ENCODE measurements around the gene ARHGEF40. TPM values are rescaled to one million over a fixed set of nuclear protein-coding genes. Genes with fewer than 3 reads are reported as not detected.

ARHGEF40 gene
- total RNA-seq, 1 experiment from 2014 or later: 2.7 TPM

DNA sequence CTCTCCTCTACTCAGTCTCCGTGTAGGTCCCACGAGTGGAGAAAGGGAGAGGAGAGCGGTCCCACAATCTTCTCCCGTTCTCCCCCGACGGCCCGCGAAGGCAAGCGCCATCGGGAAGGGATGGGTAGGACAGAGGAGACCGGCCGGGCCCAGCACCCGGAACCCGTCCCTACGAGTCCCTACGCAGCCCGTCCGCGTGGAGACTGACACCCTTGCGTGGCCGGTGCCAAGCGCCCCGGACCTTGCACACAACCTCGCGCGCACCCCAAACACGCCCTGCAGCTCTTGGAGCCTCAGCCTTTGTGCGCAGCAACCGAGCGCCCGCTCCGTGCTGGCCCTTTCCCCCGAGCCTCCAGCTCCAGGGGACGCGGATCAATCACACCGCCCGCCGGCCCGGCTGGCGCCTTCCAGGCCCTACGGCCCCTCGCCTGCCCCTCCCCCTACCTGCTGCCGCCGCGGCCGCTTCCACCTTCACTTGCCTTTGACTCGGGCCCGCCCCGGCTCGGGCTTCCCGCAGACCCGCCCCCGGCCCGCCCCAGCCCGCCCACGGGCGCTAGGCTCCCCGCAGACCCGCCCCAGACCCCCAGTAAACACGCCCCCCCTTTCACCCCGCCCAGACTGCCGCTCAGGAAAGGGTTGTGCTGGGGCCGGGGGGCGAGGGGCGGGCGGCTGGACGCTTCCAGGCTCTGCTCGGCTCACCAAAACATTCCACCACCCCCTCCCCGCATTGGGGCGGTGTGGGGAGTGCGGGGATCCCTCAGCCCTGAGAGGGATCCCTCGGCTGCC, 45.3 kb upstream of the ARHGEF40 start, which contains the start of gene NDRG2:
NDRG2 (minus strand) TSS at position 477 of the 786 bp plus-strand sequence. CDS start 1,746 bp downstream, outside the sequence.
- H3K9me2 ChIP-seq (replicated peaks; ENCODE audit: low read length): no peaks in the 10 kb centered on the region
- no peak within 1 kb of the TSS for H3K27ac ChIP-seq (ENCODE audit: low read length)
- ATAC-seq: peak; percentile 37; the same call in 1 of the 2 replicates
- no TSS peak for BruUV-seq (replicated peaks)
- H3K4me1 ChIP-seq (ENCODE audit: insufficient read depth, low read length): 0 out of 2 replicates have a peak, but pooled peaks cover 4% of the 10 kb centered on the region
- ChIA-PET CTCF (no interaction called here), POLR2A (ENCODE audit: unreplicated experiment) (no interaction called here)
- H3F3A ChIP-seq (ENCODE audit: low read length, unreplicated experiment): no peaks in the 10 kb centered on the region
- peak within 1 kb of the TSS; percentile 79 for H3K4me2 ChIP-seq (ENCODE audit: low read length)
- H3K36me3 ChIP-seq (ENCODE audit: low read depth, low read length): no peaks in the 10 kb centered on the region
- intact Hi-C loops (cut with micrococcal nuclease): no loop called here
- H3K79me2 ChIP-seq (ENCODE audit: low read length): no peaks in the 10 kb centered on the region
- H3K4me3 ChIP-seq (ENCODE audit: low read length): peak within 1 kb of the TSS; percentile 58
- TF ChIP-seq, protein P1, sequence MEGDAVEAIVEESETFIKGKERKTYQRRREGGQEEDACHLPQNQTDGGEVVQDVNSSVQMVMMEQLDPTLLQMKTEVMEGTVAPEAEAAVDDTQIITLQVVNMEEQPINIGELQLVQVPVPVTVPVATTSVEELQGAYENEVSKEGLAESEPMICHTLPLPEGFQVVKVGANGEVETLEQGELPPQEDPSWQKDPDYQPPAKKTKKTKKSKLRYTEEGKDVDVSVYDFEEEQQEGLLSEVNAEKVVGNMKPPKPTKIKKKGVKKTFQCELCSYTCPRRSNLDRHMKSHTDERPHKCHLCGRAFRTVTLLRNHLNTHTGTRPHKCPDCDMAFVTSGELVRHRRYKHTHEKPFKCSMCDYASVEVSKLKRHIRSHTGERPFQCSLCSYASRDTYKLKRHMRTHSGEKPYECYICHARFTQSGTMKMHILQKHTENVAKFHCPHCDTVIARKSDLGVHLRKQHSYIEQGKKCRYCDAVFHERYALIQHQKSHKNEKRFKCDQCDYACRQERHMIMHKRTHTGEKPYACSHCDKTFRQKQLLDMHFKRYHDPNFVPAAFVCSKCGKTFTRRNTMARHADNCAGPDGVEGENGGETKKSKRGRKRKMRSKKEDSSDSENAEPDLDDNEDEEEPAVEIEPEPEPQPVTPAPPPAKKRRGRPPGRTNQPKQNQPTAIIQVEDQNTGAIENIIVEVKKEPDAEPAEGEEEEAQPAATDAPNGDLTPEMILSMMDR (conservative IDR thresholded peaks at IDR 0.05; ENCODE audit: low read depth, low read length): no peak
- TF ChIP-seq EZH2 (IDR thresholded peaks at IDR 0.05; ENCODE audit: low read length, unreplicated experiment): no peak
- no peak for TF ChIP-seq EZH2phosphoT487 (IDR thresholded peaks at IDR 0.05; ENCODE audit: borderline replicate concordance, low read length)
- H3K27me3 ChIP-seq (ENCODE audit: low read length): peaks cover 66% of the 10 kb centered on the region
- no peaks in the 10 kb centered on the region for H3K9me3 ChIP-seq (ENCODE audit: low read length)
- H2AFZ ChIP-seq (ENCODE audit: low read length): peak within 1 kb of the TSS; percentile 61; the same call in 1 of the 2 replicates
- no peak for DNase-seq
- no peaks in the 10 kb centered on the region for H4K20me1 ChIP-seq (ENCODE audit: low read length)
- H3K9ac ChIP-seq (ENCODE audit: low read length): no peak within 1 kb of the TSS

DNA sequence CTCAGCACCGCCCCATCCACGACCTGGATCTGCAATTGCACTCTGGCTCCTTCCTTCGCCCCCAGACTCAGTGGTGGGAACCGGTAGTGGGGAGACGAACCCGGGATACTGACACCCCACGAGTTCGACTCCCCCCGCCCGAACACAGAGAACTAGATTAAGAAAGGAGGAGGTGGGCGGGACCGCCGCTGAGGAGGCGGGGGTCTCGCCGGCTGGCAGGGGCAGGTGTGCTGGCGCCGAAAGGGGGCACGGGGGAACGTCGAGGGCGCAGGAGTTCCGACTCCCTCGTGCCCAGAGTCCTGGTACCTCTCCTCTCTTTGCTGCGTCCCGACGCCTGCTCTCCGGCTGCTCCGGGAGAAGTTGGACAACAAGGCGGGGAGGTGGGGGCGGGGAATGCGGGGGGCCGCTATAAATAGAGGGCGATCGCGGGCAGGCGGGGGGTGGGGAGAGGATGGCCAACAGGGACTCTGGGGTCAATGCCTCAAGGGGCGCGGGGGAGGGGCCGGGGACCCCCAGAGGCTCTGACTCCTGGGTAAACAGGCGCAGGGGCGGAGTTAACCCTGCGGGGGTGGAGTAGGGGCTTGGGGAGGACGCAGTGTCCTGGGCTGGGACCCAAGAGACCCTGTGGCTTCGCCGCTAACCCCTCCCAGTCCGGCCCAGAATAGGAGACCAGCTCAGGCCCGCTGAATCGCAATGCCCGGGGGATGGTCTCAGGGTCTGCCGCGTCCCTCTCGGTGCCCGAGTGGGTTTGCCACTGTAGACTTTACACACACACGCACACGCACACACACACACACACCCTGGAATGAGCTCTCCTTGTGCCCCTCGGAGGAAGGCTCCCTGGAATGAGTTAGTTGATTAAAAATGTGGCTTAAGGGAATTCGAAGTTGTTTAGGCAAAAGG, 44.5 kb upstream of the ARHGEF40 start:
- BruUV-seq (replicated peaks): no TSS peak

More for the DNA sequence above, 44.5 kb upstream of the ARHGEF40 start:
- TF ChIP-seq EZH2phosphoT487 (IDR thresholded peaks at IDR 0.05; ENCODE audit: borderline replicate concordance, low read length) (no peak), EZH2 (IDR thresholded peaks at IDR 0.05; ENCODE audit: low read length, unreplicated experiment) (no peak)
- TF ChIP-seq, protein P1 (conservative IDR thresholded peaks at IDR 0.05; ENCODE audit: low read depth, low read length): no peak
- Histone ChIP-seq H3K36me3 (ENCODE audit: low read depth, low read length) (no peaks in the 10 kb centered on the region), H4K20me1 (ENCODE audit: low read length) (no peaks in the 10 kb centered on the region), H3K27ac (ENCODE audit: low read length) (no peak overlapping the region), H3F3A (ENCODE audit: low read length, unreplicated experiment) (no peaks in the 10 kb centered on the region), H3K4me1 (ENCODE audit: insufficient read depth, low read length) (0 out of 2 replicates have a peak, but pooled peaks cover 4% of the 10 kb centered on the region), H3K9ac (ENCODE audit: low read length) (no peak overlapping the region), H3K4me3 (ENCODE audit: low read length) (peak overlapping the region; percentile 58), H3K9me2 (replicated peaks; ENCODE audit: low read length) (no peaks in the 10 kb centered on the region), H2AFZ (ENCODE audit: low read length) (peak overlapping the region; percentile 61; the same call in 1 of the 2 replicates), H3K9me3 (ENCODE audit: low read length) (no peaks in the 10 kb centered on the region), H3K4me2 (ENCODE audit: low read length) (peak overlapping the region; percentile 77), H3K79me2 (ENCODE audit: low read length) (no peaks in the 10 kb centered on the region), H3K27me3 (ENCODE audit: low read length) (peaks cover 70% of the 10 kb centered on the region)
- ATAC-seq (no peak), DNase-seq (no peak)
- ChIA-PET CTCF (no interaction called here), POLR2A (ENCODE audit: unreplicated experiment) (no interaction called here)
- intact Hi-C loops (cut with micrococcal nuclease): no loop called here
